K562 (cell line): ENCODE data around the gene ARMH1. TPM values are rescaled to one million over a fixed set of nuclear protein-coding genes. Genes with fewer than 3 reads are reported as not detected.

Experiments
- ATF6 ChIP-seq: sonication (generic); formaldehyde crosslinking; IDR thresholded peaks from 2 replicates; pipeline ENCODE4 v1.4.0; 2020; ENCODE audit warnings: mild to moderate bottlenecking, missing genetic modification reagents
- CEBPG ChIP-seq, 3 experiments: fragments of 200-800 bp in 1 of 3; sonication (Bioruptor generic) in 1 of 3; sonication (generic) in 1 of 3; formaldehyde crosslinking in 1 of 3; IDR thresholded peaks in 2 of 3; conservative IDR thresholded peaks in 1 of 3; 2 replicates each; pipeline versions ENCODE4 v1.6.1 to v1.8.0; 2016 to 2022; ENCODE audit warnings: missing compliant biosample characterization in 2 of 3, missing genetic modification characterization in 2 of 3, mild to moderate bottlenecking in 1 of 3, missing genetic modification reagents in 1 of 3
- FOXJ3 ChIP-seq: sonication (generic); formaldehyde crosslinking; IDR thresholded peaks from 2 replicates; pipeline ENCODE4 v1.4.0; 2020; ENCODE audit warnings: mild to moderate bottlenecking, missing genetic modification reagents
- GABPA ChIP-seq: fragments of 200-800 bp; sonication (Bioruptor generic); conservative IDR thresholded peaks from 2 replicates; pipeline ENCODE4 v1.6.1; 2016; ENCODE audit warnings: low read depth, missing genetic modification characterization, missing compliant biosample characterization
- HMG20A ChIP-seq: fragments of 450-650 bp; formaldehyde crosslinking; conservative IDR thresholded peaks from 2 replicates; pipeline ENCODE4 v1.4.0; 2020; ENCODE audit warnings: mild to moderate bottlenecking, mixed read lengths
- MAFK ChIP-seq: IDR thresholded peaks from 2 replicates; pipeline ENCODE4 v1.6.1; 2011; ENCODE audit warnings: low read length, improper control_type of control experiment
- ZBTB34 ChIP-seq: fragments of 250-450 bp; sonication (Bioruptor Pico); IDR thresholded peaks from 2 replicates; pipeline ENCODE4 v1.8.0; 2021; ENCODE audit warnings: mild to moderate bottlenecking, moderate library complexity
- ZNF324 ChIP-seq: fragments of 250-450 bp; sonication (Bioruptor Pico); IDR thresholded peaks from 2 replicates; pipeline ENCODE4 v1.4.0; 2020; ENCODE audit warnings: mild to moderate bottlenecking
- ZNF75A ChIP-seq: fragments of 450-650 bp; formaldehyde crosslinking; IDR thresholded peaks from 2 replicates; pipeline ENCODE4 v1.4.0; 2020; ENCODE audit warnings: mild to moderate bottlenecking
- ZNF778 ChIP-seq: fragments of 450-650 bp; formaldehyde crosslinking; IDR thresholded peaks from 2 replicates; pipeline ENCODE4 v1.4.0; 2020; ENCODE audit warnings: mild to moderate bottlenecking, moderate library complexity
- polyA plus RNA-seq, 8 experiments: library from polyadenylated mRNA; depleted of rRNA in 4 of 8; stranded (reverse) in 5 of 8; unstranded in 3 of 8; fragments of >200 nt; fragmentation: Nextera tagmentation in 2 of 8; fragmentation: Illumina TruSeq in 1 of 8; extraction: Ambion mirVana in 2 of 8; extraction: Trizol in 1 of 8; gene quantifications; 2 replicates each; pipeline versions ENCODE4 v1.2.1 to v1.2.3, GENCODE V29; 2011 to 2014; ENCODE audit warnings: inconsistent platforms in 1 of 8, missing spikeins in 1 of 8
- total RNA-seq, 7 experiments: library from RNA; depleted of rRNA in 6 of 7; stranded (reverse); fragments of >200 nt in 6 of 7; fragmentation: Illumina TruSeq in 2 of 7; extraction: Trizol in 2 of 7; gene quantifications; 2 replicates each; pipeline versions ENCODE4 v1.2.1 to v1.2.3, GENCODE V29; 2011 to 2021; ENCODE audit warnings: low replicate concordance in 1 of 7
- TF ChIP-seq, protein P1 (sequence below): fragments of 450-650 bp; IDR thresholded peaks from 2 replicates; pipeline ENCODE4 v1.6.1; 2016; ENCODE audit warnings: mild to moderate bottlenecking, moderate library complexity

Gene ARMH1
- total and polyA plus RNA-seq, 9 of the 15 experiments (the other 6 are each of a cell fraction or from before 2014, with no cell fraction given) = 0.41 TPM; not detected in 8

DNA sequence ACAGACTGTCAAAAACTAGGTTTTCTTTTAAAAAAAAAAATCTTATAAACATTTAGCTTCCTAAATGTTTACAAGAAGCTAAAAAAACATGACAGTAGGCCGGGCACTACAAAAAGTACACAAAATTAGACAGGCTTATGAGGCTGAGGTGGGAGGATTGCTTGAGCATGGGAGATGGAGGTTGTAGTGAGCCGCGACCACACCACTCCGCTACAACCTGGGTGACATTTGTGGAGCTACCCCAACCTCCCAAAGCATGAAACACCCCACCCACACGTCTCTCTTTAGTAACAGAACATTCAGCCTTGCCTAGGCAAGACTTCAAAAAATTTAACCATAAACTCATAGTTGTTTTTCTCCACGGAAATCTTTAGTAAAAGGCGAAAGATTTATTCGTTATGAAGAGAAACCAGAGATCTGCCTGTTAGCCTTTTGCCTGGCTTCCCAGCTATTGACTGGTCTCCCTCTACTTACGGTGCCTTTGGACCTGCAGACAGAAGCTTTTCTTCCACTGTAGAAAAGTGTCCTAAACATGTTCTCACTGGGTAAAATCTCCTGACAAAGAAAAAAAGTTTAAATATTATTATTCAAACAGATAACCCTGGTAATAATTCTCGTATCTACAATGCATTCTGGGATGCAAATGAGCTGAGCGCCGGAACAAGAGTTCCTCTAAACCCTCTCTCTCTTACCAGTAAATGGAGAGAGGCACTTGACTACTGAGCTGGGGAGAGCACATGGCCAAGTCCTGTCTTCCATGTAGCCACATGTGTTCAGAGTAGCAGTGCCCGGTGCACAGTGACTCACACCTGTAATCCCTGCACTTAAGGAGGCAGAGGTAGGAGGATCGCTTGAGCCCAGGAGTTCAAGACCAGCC is 47.2 kb downstream of the ARMH1 start (continued):
- TF ChIP-seq ZNF324 (peak; percentile 82), ZNF75A (CRISPR knock-in tag) (peak; percentile 87), CEBPG (CRISPR knock-in tag; IDR thresholded peaks at IDR 0.05) (no peak; the same call in 1 of the 2 replicates), CEBPG (tag; conservative IDR thresholded peaks at IDR 0.05 in 1 of 2, IDR thresholded peaks at IDR 0.05 in 1 of 2) (peak in 1 of 2 experiments; percentile 36; a peak in 1 of 4 replicates), ZNF778 (CRISPR knock-in tag) (no peak), ZBTB34 (peak; percentile 67), GABPA (peak; percentile 78), MAFK (peak; percentile 59; the same call in 1 of the 2 replicates), FOXJ3 (peak; percentile 87), ATF6 (CRISPR knock-in tag) (peak; percentile 99), HMG20A (peak; percentile 88; the same call in 1 of the 2 replicates)
- TF ChIP-seq, protein P1, sequence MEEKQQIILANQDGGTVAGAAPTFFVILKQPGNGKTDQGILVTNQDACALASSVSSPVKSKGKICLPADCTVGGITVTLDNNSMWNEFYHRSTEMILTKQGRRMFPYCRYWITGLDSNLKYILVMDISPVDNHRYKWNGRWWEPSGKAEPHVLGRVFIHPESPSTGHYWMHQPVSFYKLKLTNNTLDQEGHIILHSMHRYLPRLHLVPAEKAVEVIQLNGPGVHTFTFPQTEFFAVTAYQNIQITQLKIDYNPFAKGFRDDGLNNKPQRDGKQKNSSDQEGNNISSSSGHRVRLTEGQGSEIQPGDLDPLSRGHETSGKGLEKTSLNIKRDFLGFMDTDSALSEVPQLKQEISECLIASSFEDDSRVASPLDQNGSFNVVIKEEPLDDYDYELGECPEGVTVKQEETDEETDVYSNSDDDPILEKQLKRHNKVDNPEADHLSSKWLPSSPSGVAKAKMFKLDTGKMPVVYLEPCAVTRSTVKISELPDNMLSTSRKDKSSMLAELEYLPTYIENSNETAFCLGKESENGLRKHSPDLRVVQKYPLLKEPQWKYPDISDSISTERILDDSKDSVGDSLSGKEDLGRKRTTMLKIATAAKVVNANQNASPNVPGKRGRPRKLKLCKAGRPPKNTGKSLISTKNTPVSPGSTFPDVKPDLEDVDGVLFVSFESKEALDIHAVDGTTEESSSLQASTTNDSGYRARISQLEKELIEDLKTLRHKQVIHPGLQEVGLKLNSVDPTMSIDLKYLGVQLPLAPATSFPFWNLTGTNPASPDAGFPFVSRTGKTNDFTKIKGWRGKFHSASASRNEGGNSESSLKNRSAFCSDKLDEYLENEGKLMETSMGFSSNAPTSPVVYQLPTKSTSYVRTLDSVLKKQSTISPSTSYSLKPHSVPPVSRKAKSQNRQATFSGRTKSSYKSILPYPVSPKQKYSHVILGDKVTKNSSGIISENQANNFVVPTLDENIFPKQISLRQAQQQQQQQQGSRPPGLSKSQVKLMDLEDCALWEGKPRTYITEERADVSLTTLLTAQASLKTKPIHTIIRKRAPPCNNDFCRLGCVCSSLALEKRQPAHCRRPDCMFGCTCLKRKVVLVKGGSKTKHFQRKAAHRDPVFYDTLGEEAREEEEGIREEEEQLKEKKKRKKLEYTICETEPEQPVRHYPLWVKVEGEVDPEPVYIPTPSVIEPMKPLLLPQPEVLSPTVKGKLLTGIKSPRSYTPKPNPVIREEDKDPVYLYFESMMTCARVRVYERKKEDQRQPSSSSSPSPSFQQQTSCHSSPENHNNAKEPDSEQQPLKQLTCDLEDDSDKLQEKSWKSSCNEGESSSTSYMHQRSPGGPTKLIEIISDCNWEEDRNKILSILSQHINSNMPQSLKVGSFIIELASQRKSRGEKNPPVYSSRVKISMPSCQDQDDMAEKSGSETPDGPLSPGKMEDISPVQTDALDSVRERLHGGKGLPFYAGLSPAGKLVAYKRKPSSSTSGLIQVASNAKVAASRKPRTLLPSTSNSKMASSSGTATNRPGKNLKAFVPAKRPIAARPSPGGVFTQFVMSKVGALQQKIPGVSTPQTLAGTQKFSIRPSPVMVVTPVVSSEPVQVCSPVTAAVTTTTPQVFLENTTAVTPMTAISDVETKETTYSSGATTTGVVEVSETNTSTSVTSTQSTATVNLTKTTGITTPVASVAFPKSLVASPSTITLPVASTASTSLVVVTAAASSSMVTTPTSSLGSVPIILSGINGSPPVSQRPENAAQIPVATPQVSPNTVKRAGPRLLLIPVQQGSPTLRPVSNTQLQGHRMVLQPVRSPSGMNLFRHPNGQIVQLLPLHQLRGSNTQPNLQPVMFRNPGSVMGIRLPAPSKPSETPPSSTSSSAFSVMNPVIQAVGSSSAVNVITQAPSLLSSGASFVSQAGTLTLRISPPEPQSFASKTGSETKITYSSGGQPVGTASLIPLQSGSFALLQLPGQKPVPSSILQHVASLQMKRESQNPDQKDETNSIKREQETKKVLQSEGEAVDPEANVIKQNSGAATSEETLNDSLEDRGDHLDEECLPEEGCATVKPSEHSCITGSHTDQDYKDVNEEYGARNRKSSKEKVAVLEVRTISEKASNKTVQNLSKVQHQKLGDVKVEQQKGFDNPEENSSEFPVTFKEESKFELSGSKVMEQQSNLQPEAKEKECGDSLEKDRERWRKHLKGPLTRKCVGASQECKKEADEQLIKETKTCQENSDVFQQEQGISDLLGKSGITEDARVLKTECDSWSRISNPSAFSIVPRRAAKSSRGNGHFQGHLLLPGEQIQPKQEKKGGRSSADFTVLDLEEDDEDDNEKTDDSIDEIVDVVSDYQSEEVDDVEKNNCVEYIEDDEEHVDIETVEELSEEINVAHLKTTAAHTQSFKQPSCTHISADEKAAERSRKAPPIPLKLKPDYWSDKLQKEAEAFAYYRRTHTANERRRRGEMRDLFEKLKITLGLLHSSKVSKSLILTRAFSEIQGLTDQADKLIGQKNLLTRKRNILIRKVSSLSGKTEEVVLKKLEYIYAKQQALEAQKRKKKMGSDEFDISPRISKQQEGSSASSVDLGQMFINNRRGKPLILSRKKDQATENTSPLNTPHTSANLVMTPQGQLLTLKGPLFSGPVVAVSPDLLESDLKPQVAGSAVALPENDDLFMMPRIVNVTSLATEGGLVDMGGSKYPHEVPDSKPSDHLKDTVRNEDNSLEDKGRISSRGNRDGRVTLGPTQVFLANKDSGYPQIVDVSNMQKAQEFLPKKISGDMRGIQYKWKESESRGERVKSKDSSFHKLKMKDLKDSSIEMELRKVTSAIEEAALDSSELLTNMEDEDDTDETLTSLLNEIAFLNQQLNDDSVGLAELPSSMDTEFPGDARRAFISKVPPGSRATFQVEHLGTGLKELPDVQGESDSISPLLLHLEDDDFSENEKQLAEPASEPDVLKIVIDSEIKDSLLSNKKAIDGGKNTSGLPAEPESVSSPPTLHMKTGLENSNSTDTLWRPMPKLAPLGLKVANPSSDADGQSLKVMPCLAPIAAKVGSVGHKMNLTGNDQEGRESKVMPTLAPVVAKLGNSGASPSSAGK = peak; percentile 97
